ENCODE results near the gene WDFY3. TPM values are rescaled to one million over a fixed set of nuclear protein-coding genes. Genes with fewer than 3 reads are reported as not detected.
"Not testable (repeated sequence)": the region's sequence is repeated elsewhere in the genome, so short reads cannot be mapped to it uniquely, and the experiment has no call there.

WDFY3 gene
- total RNA-seq, 2 donors from 2014 or later, result 0.21 to 0.59 TPM

DNA sequence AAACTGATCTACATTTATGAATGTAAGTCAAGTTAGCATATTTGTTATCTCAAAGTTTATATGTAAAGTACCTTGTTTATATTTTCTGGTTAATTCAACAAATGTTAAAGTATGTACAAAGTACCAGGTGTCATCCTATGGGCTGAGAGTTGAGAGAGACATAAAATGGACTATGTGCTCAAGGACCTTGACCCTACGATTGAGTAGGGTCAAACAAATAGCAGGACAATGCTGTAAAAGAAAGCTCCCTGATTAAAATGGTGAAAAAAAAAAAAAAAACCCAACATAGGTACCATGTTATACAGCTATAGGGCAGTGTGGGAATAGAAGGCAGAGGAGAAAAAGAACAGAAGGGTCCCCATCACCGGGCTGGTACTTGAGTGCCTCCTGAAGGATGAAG, 260.2 kb downstream of the WDFY3 start:
- Mint-ChIP-seq H3K9me3 (no peaks in the 10 kb centered on the region), H3K36me3 (no peaks in the 10 kb centered on the region), H3K27me3 (no peaks in the 10 kb centered on the region), H3K27ac (no peak overlapping the region), H3K4me3 (no peak overlapping the region), H3K4me1 (ENCODE audit: low read depth in 2 of 2) (no peaks in the 10 kb centered on the region)
- ATAC-seq (no peak), DNase-seq (ENCODE audit: low spot score) (no peak)

DNA sequence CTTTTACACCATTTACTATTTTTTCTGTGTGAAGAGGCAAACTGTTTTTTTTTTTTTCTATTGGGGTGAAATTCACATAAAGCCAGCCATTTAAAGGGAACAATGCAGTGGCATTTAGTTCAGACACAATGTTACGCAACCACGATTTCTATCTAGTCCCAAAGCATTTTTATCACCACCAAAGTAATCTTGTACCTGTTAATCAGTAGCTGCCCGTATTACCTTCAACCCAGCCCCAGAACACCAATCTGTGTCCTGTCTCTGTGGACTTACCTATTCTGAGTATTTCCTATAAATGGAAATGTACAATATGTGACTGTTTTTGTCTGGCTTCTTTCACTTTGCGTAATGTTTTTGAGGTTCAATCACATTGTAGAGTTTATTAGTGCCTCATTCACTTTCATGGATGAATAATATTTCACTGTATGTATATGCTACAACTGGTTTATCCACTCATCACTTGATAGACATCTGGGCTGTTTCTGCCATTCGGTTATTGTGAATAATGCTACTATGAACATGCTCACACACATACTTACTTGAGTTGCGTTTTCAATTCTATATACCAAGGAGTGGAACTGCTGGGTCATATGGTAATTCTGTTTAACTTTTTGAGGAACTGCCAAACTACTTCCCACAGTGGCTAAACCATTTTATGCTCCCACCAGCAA, 267.4 kb downstream of the WDFY3 start:
- H3K27ac Mint-ChIP-seq, result no peak overlapping the region
- H3K4me1 Mint-ChIP-seq (ENCODE audit: low read depth in 2 of 2), result no peaks in the 10 kb centered on the region
- ATAC-seq (no peak), DNase-seq (ENCODE audit: low spot score) (no peak)
- H3K27me3 Mint-ChIP-seq, result no peaks in the 10 kb centered on the region
- no peaks in the 10 kb centered on the region for H3K36me3 Mint-ChIP-seq
- peaks cover 3% of the 10 kb centered on the region for H3K9me3 Mint-ChIP-seq
- H3K4me3 Mint-ChIP-seq, result no peak overlapping the region

DNA sequence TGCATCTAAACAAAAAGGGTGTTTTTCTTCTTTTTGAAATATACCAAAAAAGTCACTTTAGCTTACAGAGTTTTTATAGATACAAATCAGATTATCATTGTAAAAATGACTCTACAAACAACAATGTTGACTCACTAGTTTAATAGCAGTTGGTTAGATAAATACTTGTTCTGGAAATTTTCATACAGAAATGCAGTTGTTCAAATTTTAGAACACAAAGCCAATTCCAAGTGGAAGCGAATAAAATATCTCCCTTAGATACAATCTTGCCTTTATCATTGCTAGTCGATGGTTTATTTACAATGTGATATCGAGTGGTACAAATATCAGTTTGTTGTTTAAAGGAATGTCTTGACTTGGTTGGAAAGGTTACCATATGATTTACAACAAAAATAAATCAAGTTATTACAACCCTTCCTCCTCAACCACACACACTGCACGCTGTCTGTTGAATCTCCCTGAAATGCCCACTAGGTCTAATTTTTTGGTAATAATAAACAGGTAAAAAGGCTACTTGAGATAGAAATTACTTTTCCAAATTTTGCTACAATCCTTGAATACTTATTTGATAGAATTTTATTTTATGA, 268.8 kb downstream of the WDFY3 start:
- H3K9me3 Mint-ChIP-seq, result peaks cover 3% of the 10 kb centered on the region
- H3K4me3 Mint-ChIP-seq, result no peak overlapping the region
- DNase-seq (ENCODE audit: low spot score) (no peak), ATAC-seq (no peak)
- no peaks in the 10 kb centered on the region for H3K36me3 Mint-ChIP-seq
- H3K27ac Mint-ChIP-seq, result no peak overlapping the region
- no peaks in the 10 kb centered on the region for H3K4me1 Mint-ChIP-seq (ENCODE audit: low read depth in 2 of 2)
- no peaks in the 10 kb centered on the region for H3K27me3 Mint-ChIP-seq

DNA sequence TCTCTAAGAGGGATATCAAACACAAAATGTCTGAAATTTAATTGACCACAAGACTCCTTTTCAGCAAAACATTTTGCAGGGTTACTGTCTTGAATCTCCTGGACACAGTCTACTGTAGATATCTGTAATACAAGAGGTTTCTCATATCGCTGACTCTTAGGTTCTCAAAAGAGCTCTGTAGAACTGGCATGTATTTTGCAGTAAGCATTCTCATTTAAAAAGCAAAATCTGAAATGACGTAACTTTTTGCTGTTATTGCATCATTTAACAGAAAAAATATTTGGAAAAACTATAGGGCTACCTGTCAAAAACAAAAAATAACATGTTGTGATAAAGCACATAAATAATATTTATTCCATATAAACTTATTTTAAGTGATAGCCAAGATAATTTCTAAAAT, 269.3 kb downstream of the WDFY3 start:
- peaks cover 3% of the 10 kb centered on the region for H3K9me3 Mint-ChIP-seq
- no peak overlapping the region for H3K4me3 Mint-ChIP-seq
- no peak for DNase-seq (ENCODE audit: low spot score)
- no peaks in the 10 kb centered on the region for H3K36me3 Mint-ChIP-seq
- H3K27me3 Mint-ChIP-seq, result no peaks in the 10 kb centered on the region
- ATAC-seq, result no peak
- no peaks in the 10 kb centered on the region for H3K4me1 Mint-ChIP-seq (ENCODE audit: low read depth in 2 of 2)
- H3K27ac Mint-ChIP-seq, result no peak overlapping the region

DNA sequence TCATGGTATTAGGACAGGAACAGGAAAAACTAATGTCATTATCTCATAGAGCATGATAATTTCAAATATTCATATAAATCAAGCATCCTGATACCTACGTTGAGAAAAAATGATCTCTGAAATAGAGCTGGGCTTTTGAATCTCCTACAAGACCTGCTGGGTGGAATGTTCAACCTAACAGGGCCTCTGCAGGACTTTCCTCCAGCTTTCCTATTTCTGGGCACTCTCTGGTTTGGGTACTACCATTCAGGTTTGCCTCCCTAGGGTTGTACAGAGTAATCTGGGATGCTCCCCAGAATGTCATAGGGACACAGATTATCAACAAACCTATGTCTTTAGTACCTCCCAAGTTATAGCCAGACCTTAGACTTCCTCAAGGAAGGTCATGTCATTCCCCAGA, 274.7 kb downstream of the WDFY3 start:
- H3K27me3 Mint-ChIP-seq, result no peaks in the 10 kb centered on the region
- H3K27ac Mint-ChIP-seq, result no peak overlapping the region
- DNase-seq (ENCODE audit: low spot score) (no peak), ATAC-seq (no peak)
- no peaks in the 10 kb centered on the region for H3K36me3 Mint-ChIP-seq
- no peaks in the 10 kb centered on the region for H3K4me1 Mint-ChIP-seq (ENCODE audit: low read depth in 2 of 2)
- no peak overlapping the region for H3K4me3 Mint-ChIP-seq
- H3K9me3 Mint-ChIP-seq, result peaks cover 3% of the 10 kb centered on the region

DNA sequence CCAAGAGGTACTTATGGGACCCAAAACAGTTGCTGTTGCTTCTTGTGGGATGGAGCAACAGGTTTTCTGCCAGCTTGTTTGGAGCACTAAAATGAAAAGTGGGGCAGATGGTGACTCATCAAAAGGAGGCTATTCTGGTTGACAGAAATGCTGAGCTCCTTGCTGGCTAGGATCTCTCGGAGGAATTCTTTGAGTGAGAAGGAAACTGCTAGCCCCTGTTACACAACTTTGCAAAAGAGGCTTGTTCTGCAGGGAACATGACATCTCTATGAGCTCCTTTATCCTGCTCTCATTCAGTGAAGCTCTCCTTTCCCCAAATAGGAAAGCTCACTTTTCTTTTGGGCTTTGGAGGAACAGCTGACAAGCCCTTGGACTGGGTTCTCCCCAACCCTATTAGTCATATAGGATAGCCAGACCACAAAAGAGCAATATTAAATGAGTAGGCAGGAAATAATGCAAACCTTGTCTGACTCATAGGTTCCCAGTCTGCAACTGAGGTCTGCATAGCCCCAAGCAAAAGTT, 275.3 kb downstream of the WDFY3 start:
- H3K27ac Mint-ChIP-seq, result no peak overlapping the region

DNA sequence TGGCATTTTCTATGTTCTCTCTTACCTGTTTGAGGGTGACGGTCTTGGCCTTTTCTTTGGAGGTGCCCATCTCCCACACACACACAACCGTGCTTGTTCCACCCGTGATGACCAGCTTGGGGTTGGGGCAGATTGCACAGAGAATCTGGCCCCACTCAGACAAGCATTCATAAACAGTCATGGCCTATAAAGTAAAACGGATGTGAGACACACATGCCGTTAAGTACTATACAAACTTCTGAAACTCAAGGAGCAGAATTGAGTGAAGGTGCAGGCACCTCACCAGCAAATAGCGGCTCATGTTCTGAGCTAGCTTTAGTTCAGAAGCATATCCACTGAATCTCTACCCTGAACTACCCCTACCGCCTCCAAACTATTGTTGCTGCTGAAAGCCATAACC, 276.0 kb downstream of the WDFY3 start:
- DNase-seq (ENCODE audit: low spot score) (no peak), ATAC-seq (no peak)
- Mint-ChIP-seq H3K4me3 (no peak overlapping the region), H3K9me3 (peaks cover 3% of the 10 kb centered on the region), H3K36me3 (no peaks in the 10 kb centered on the region), H3K27ac (no peak overlapping the region), H3K4me1 (ENCODE audit: low read depth in 2 of 2) (no peaks in the 10 kb centered on the region), H3K27me3 (no peaks in the 10 kb centered on the region)

More for the DNA sequence above, 275.3 kb downstream of the WDFY3 start:
- no peaks in the 10 kb centered on the region for H3K27me3 Mint-ChIP-seq
- H3K4me1 Mint-ChIP-seq (ENCODE audit: low read depth in 2 of 2), result no peaks in the 10 kb centered on the region
- peak in 1 of 2 donors; percentile 6 for ATAC-seq
- DNase-seq (ENCODE audit: low spot score), result no peak
- peaks cover 3% of the 10 kb centered on the region for H3K9me3 Mint-ChIP-seq
- no peak overlapping the region for H3K4me3 Mint-ChIP-seq
- no peaks in the 10 kb centered on the region for H3K36me3 Mint-ChIP-seq

DNA sequence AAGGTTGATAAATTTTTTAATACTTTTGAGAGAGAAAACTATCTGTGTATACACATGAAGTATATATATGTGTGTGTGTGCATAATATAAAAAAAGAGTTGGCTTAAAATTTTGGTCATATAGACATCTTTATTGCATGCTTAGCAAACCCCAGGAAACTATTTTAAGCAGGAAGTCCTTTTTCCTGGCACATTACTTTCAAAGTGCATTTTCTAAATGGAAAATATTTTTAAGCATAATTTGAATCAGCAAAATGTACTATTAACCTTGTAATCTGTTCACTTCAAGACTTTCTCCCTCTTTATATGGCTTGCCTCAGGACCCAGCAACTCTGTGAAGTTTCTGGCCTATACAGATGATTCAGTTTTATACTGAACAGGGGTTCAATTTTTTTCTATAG, 277.3 kb downstream of the WDFY3 start:
- ATAC-seq (no peak), DNase-seq (ENCODE audit: low spot score) (no peak)
- H3K36me3 Mint-ChIP-seq, result no peaks in the 10 kb centered on the region
- no peaks in the 10 kb centered on the region for H3K4me1 Mint-ChIP-seq (ENCODE audit: low read depth in 2 of 2)
- no peak overlapping the region for H3K27ac Mint-ChIP-seq
- no peaks in the 10 kb centered on the region for H3K27me3 Mint-ChIP-seq
- no peak overlapping the region for H3K4me3 Mint-ChIP-seq
- H3K9me3 Mint-ChIP-seq, result no peaks in the 10 kb centered on the region

DNA sequence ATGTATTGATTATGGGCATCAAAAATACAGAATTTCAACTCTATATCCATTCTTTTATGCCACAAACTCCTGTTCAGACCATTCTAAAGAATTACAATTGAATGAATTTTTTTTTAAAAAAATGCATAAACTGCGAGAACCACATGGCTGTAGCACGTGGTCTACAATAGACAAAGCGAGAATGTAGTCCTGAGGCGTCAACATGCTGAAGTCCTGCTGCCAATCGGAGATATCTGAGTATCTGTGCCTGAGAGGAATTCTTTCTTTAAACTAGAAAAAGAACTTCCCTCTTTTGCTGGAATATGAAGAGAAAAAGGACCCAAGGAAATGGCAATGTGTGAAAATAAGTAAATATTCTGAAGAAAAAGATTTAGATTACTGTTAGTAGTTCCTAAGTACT, 277.9 kb downstream of the WDFY3 start:
- DNase-seq (ENCODE audit: low spot score) (no peak), ATAC-seq (no peak)
- Mint-ChIP-seq H3K4me1 (ENCODE audit: low read depth in 2 of 2) (no peaks in the 10 kb centered on the region), H3K4me3 (no peak overlapping the region), H3K36me3 (no peaks in the 10 kb centered on the region), H3K9me3 (no peaks in the 10 kb centered on the region), H3K27me3 (no peaks in the 10 kb centered on the region), H3K27ac (no peak overlapping the region)

DNA sequence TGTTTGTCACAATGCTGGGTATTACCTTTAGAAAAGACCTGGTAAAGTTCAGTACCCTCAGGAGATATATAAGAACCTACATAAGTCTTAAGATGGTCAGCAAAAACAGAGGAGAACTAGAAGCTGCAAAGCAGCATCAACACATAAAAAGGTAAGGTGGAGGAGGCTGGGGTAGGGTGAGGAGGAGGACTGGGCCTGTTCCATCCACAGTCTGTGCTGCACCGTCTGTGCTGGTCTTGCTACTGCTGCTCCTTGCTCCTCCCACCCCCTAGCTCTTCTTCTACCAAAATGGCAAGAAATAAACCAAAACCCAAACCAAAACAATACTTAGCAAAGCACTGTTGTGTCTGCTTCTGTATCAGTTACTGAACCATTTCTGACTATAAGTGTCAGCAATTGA, 281.4 kb downstream of the WDFY3 start:
- ATAC-seq (no peak), DNase-seq (ENCODE audit: low spot score) (no peak)
- H3K4me3 Mint-ChIP-seq, result no peak overlapping the region
- no peaks in the 10 kb centered on the region for H3K9me3 Mint-ChIP-seq
- no peaks in the 10 kb centered on the region for H3K27me3 Mint-ChIP-seq
- H3K4me1 Mint-ChIP-seq (ENCODE audit: low read depth in 2 of 2), result no peaks in the 10 kb centered on the region
- H3K36me3 Mint-ChIP-seq, result no peaks in the 10 kb centered on the region
- H3K27ac Mint-ChIP-seq, result no peak overlapping the region

DNA sequence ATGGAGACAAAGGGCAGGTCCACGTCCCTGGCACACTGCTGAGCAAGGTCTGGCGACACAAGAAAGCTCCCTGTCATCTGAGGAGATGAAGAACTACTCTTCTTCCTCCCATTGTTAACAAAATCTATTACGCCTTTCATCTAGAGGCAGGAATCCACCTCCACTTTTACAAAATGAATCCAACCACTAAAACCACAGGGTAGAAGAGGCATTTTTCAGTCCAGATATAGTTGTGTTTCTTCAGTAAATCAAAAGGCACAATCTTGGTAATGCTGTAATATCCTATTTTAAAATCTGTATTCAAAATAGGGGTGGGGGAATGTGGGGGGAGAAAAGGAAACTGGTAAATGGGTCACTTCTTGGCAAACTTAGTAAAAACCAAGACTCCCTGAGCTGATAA, 282.1 kb downstream of the WDFY3 start:
- H3K4me3 Mint-ChIP-seq, result no peak overlapping the region
- ATAC-seq (no peak), DNase-seq (ENCODE audit: low spot score) (no peak)
- no peaks in the 10 kb centered on the region for H3K9me3 Mint-ChIP-seq
- H3K4me1 Mint-ChIP-seq (ENCODE audit: low read depth in 2 of 2), result no peaks in the 10 kb centered on the region
- H3K27me3 Mint-ChIP-seq, result no peaks in the 10 kb centered on the region
- no peaks in the 10 kb centered on the region for H3K36me3 Mint-ChIP-seq
- no peak overlapping the region for H3K27ac Mint-ChIP-seq

DNA sequence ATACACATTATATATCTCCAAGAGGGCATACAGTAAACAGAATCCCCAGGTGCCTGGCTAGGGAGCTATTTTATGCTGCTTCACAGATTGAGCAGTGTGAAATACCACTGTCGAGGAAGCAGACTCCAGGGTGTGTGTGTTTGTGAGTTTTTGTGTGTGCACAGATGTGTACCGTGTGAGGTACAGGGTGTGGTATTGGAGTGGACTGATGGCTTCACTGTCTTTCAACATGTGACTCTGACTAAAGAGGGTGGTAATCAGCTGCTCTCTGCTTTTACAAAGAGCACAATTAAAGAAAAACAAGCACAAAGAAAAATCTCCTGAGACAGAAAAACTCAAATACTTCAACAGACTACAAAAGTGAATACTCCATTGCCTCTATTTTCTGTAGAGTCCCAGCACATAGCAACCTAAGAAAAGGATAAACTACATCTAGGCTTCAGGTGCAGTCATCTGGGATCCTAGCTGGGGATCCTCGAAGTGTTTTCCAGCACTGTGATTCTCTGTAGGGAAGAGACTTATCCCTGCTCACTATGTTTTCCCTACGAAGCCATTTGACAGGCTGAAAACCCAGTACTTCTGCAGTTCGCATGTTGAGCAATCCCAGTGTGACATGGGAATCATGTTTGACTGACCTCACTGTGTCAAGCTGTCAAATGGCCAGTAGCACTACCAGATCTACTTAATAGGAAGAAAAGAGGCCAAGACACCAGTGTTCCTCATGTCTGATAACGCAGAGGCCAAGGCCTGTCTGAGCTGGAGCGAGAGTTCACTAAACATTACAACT, 283.2 kb downstream of the WDFY3 start:
- H3K4me1 Mint-ChIP-seq (ENCODE audit: low read depth in 2 of 2), result no peaks in the 10 kb centered on the region
- no peak for DNase-seq (ENCODE audit: low spot score)
- no peaks in the 10 kb centered on the region for H3K9me3 Mint-ChIP-seq
- no peaks in the 10 kb centered on the region for H3K36me3 Mint-ChIP-seq
- H3K27ac Mint-ChIP-seq, result no peak overlapping the region
- no peak overlapping the region for H3K4me3 Mint-ChIP-seq
- H3K27me3 Mint-ChIP-seq, result no peaks in the 10 kb centered on the region
- ATAC-seq, result no peak

DNA sequence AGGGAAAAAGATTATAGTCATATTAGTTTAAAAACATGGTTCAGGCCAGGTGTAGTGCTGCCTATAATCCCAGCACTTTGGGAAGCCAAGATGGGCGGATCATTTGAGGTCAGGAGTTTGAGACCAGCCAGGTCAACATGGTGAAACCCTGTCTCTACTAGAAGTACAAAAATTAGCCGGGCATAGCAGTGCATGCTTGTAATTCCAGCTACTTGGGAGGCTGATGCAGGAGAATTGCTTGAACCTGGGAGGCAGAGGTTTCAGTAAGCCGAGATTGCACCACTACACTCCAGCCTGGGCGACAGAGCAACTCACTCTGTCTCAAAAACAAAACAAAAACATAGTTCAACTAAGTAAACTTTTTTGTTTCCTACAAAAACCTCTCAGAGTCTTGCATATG, 283.8 kb downstream of the WDFY3 start:
- not testable (repeated sequence) for H3K36me3 Mint-ChIP-seq; DNase-seq (ENCODE audit: low spot score); H3K9me3 Mint-ChIP-seq; H3K27me3 Mint-ChIP-seq; H3K4me1 Mint-ChIP-seq (ENCODE audit: low read depth in 2 of 2); H3K4me3 Mint-ChIP-seq; H3K27ac Mint-ChIP-seq; ATAC-seq
